Ishikawa (cell line): Measurements from ENCODE around the gene DIAPH3.

Experiments used
- CEBPB ChIP-seq: IDR thresholded peaks from 2 replicates; pipeline ENCODE4 v1.6.1; 2012
- CREB1 ChIP-seq: IDR thresholded peaks from 2 replicates; pipeline ENCODE4 v1.6.1; 2012; ENCODE audit warnings: low read depth
- EGR1 ChIP-seq: IDR thresholded peaks from 2 replicates; pipeline ENCODE4 v1.6.1; 2012
- EP300 ChIP-seq: IDR thresholded peaks from 2 replicates; pipeline ENCODE4 v1.6.1; 2012; ENCODE audit warnings: borderline replicate concordance
- FOXM1 ChIP-seq: IDR thresholded peaks from 2 replicates; pipeline ENCODE4 v1.6.1; 2012; ENCODE audit warnings: low read depth, borderline replicate concordance
- MAX ChIP-seq: IDR thresholded peaks from 2 replicates; pipeline ENCODE4 v1.6.1; 2012
- NFIC ChIP-seq: IDR thresholded peaks from 2 replicates; pipeline ENCODE4 v1.6.1; 2012
- RAD21 ChIP-seq: IDR thresholded peaks from 2 replicates; pipeline ENCODE4 v1.6.1; 2012; ENCODE audit warnings: low read depth
- TAF1 ChIP-seq: IDR thresholded peaks from 2 replicates; pipeline ENCODE4 v1.6.1; 2012; ENCODE audit warnings: low read depth, mild to moderate bottlenecking
- TCF12 ChIP-seq: IDR thresholded peaks from 2 replicates; pipeline ENCODE4 v1.6.1; 2012; ENCODE audit warnings: low read depth
- TEAD4 ChIP-seq: IDR thresholded peaks from 2 replicates; pipeline ENCODE4 v1.6.1; 2012
- USF1 ChIP-seq: IDR thresholded peaks from 2 replicates; pipeline ENCODE4 v1.6.1; 2012
- YY1 ChIP-seq: IDR thresholded peaks from 2 replicates; pipeline ENCODE4 v1.6.1; 2012; ENCODE audit warnings: low read depth
- ZBTB7A ChIP-seq: IDR thresholded peaks from 2 replicates; pipeline ENCODE4 v1.6.1; 2012; ENCODE audit warnings: low read depth
- TF ChIP-seq, protein P1 (sequence below): IDR thresholded peaks from 2 replicates; pipeline ENCODE4 v1.6.1; 2012; ENCODE audit warnings: low read depth, mild to moderate bottlenecking

Gene DIAPH3

GRCh38 chr13:60146471-60146870 is 17.3 kb downstream of the DIAPH3 start:
- TF ChIP-seq EP300 (no peak), TAF1 (no peak), CREB1 (no peak)

DNA sequence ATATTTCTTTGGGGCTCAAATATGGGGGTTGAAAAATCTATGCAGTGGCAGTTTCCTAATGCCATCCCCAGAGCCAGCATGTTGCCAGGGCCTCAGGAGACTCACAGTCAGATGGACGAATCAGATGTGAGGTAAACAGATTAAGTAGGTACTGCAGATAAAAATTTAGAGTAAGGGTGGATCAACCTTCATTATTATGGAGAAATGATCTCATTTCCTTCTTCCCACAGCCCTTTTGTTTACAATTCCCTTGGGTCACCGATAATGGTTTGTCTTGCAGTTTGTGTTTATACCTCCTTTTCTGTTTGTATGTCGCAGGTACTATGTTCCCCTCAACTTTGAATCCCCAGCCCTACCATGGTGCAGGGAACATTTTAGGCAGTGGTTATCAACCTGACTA is 20.0 kb downstream of the DIAPH3 start:
- no peak for TF ChIP-seq YY1

DNA sequence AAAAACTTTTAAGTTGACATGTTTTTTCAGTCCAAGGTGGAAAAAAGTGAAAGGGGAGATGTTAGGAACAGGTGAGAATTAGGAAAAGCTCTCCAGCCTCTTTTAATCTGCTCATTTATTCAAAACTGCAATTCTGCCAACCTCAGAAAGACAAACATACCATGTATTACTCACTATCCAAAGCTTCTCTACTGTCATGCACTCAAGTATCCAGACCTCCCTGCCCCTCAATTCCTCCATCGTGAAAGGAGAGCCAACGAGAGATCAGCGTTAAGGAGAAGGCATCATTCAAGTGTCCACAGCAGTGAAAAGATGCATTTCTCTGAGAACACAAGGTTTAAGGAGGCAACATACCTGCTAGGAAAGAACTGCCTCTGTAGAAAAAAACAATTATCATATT is 24.5 kb downstream of the DIAPH3 start:
- TF ChIP-seq MAX (no peak), NFIC (no peak), RAD21 (no peak), CREB1 (no peak)
- TF ChIP-seq, protein P1, sequence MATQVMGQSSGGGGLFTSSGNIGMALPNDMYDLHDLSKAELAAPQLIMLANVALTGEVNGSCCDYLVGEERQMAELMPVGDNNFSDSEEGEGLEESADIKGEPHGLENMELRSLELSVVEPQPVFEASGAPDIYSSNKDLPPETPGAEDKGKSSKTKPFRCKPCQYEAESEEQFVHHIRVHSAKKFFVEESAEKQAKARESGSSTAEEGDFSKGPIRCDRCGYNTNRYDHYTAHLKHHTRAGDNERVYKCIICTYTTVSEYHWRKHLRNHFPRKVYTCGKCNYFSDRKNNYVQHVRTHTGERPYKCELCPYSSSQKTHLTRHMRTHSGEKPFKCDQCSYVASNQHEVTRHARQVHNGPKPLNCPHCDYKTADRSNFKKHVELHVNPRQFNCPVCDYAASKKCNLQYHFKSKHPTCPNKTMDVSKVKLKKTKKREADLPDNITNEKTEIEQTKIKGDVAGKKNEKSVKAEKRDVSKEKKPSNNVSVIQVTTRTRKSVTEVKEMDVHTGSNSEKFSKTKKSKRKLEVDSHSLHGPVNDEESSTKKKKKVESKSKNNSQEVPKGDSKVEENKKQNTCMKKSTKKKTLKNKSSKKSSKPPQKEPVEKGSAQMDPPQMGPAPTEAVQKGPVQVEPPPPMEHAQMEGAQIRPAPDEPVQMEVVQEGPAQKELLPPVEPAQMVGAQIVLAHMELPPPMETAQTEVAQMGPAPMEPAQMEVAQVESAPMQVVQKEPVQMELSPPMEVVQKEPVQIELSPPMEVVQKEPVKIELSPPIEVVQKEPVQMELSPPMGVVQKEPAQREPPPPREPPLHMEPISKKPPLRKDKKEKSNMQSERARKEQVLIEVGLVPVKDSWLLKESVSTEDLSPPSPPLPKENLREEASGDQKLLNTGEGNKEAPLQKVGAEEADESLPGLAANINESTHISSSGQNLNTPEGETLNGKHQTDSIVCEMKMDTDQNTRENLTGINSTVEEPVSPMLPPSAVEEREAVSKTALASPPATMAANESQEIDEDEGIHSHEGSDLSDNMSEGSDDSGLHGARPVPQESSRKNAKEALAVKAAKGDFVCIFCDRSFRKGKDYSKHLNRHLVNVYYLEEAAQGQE, result no peak

- TF ChIP-seq EGR1 (no peak), FOXM1 (no peak), TEAD4 (no peak), ZBTB7A (no peak), USF1 (no peak), TCF12 (no peak), MAX (no peak), RAD21 (no peak), TAF1 (no peak), YY1 (no peak), CREB1 (no peak), NFIC (no peak), EP300 (no peak), CEBPB (no peak)
- TF ChIP-seq, protein P1, result no peak
Measured at GRCh38 chr13:60138674-60139073, 25.1 kb downstream of the DIAPH3 start.

DNA sequence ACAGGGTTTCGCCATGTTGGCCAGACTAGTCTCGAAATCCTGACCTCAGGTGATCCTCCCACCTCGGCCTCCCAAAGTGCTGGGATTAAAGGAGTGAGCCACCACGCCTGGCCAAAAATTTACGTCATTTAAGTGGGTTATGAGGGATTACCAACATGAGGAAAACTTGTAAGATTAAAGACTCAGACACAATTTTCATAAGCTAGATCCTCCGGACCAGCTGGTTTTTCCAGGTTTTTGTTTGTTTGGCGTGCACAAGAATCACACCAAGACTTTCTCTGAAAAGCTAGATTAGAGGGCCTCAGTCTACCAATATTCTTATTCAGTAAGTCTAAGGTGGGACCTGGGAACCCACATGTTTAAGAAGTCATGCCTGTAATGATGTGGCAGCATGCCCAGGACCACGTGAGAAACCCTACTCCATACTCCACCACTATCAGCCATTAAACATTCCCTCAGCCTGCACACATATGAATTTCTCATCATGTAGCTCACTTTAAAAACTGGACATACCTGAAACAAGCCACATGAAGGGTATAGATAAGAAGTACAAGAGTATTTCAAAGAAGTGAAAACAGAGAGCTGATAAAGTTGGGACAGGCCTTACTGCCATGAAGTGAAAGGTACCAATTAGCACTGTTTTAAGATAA is 25.7 kb downstream of the DIAPH3 start:
- TF ChIP-seq USF1 (no peak), TAF1 (no peak), RAD21 (no peak), MAX (no peak), CEBPB (no peak), NFIC (no peak), TCF12 (no peak), TEAD4 (no peak), YY1 (no peak), CREB1 (no peak), FOXM1 (no peak), EGR1 (no peak)

- TF ChIP-seq TAF1 (no peak), MAX (no peak), ZBTB7A (no peak), EGR1 (no peak), RAD21 (no peak), YY1 (no peak), FOXM1 (no peak), CEBPB (no peak), TCF12 (no peak), TEAD4 (no peak), EP300 (no peak), USF1 (no peak), CREB1 (no peak), NFIC (no peak)
- TF ChIP-seq, protein P1, result no peak
Measured at GRCh38 chr13:60135344-60135743, 28.4 kb downstream of the DIAPH3 start.
